ENCODE results near the gene BRK1.

BRK1 gene

DNA sequence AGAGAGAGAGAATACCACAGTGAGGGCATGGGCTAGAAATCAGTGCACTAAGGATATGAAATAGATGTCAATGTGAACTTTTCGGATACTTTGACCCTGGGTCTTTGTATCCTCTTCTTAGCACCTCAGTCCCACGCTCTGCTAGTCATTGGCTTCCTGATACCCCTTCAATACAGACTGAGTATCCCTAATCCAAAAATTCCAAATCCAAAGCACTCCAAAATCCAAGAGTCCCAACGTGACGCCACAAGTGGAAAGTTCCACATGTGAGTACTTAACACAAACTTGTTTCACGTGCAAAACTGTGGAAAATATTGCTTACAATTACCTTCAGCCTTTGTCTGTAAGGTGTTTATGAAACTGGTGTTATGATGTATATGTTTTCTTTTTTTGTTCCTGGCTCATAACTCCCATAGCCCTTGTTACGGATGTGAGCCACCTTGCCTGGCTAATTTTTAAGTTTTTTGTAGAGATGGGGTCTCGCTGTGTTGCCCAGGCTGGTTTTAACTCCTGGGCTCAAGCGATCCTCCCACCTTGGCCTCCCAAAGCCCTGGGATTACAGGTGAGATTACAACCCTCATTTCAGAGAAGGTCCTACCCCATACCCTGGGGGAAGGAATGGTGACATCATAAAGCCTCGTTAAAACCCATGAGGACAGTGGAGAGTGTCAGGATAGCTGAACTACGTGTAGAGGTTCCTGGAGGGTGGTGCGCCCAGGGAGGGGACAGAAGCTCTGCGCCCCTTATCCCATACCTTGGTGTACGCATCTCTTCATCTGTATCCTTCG is 39.1 kb downstream of the BRK1 start:
- peaks cover 3% of the 10 kb centered on the region; the same call in 1 of the 2 replicates for H3F3A ChIP-seq (ENCODE audit: insufficient read depth)
- H3K9ac ChIP-seq (ENCODE audit: low read length) = no peak overlapping the region
- H3K36me3 ChIP-seq (ENCODE audit: low read length) = peaks cover 24% of the 10 kb centered on the region; the same call in 1 of the 2 replicates
- no peak for TF ChIP-seq EZH2phosphoT487 (conservative IDR thresholded peaks at IDR 0.05; ENCODE audit: low read length)
- TF ChIP-seq CTCF (IDR thresholded peaks at IDR 0.05; ENCODE audit: insufficient read depth, low read length, poor library complexity, severe bottlenecking) = no peak
- H3K27me3 ChIP-seq (ENCODE audit: low read length) = no peaks in the 10 kb centered on the region
- no peaks in the 10 kb centered on the region for H4K20me1 ChIP-seq (ENCODE audit: low read depth, low read length)
- no peak overlapping the region for H2AFZ ChIP-seq (ENCODE audit: low read depth, low read length, severe bottlenecking)
- H3K4me3 ChIP-seq (ENCODE audit: insufficient read depth, low read length, poor library complexity, severe bottlenecking) = no peak overlapping the region
- H3K9me3 ChIP-seq (ENCODE audit: insufficient read depth, low read length) = no peaks in the 10 kb centered on the region
- H3K79me2 ChIP-seq (ENCODE audit: insufficient read depth, low read length) = no peaks in the 10 kb centered on the region
- no peak overlapping the region for H3K27ac ChIP-seq (ENCODE audit: low read depth, low read length)
- no peak overlapping the region for H3K4me2 ChIP-seq (ENCODE audit: low read depth, low read length, poor library complexity, severe bottlenecking)
- H3K9me2 ChIP-seq (replicated peaks; ENCODE audit: insufficient read depth, low read length) = no peaks in the 10 kb centered on the region

- Histone ChIP-seq H3K27ac (ENCODE audit: low read depth, low read length) (no peak overlapping the region), H2AFZ (ENCODE audit: low read depth, low read length, severe bottlenecking) (no peak overlapping the region), H3K79me2 (ENCODE audit: insufficient read depth, low read length) (no peaks in the 10 kb centered on the region)
Observed at GRCh38 chr3:10155123-10155472, 39.6 kb downstream of the BRK1 start.

DNA sequence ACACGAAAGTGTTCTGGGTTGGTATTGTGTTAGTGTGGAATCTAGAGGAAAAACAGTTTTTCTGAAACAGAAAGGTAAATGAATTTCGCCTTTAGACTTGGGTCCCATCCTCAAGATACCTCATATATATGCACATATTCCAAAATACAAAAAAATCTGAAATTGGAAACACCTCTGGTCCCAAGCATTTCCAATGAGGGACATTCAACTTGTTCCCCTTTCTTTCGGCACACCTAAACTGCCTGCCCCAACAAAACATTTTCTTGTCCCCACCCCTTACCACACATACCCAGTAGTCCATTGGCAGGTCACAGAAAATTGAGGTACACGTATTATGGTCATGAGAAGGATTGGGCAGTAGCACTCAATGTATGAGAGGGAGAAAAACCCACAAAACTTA is 40.2 kb downstream of the BRK1 start:
- no peak overlapping the region for H3K27ac ChIP-seq (ENCODE audit: low read depth, low read length)
- no peaks in the 10 kb centered on the region for H3K27me3 ChIP-seq (ENCODE audit: low read length)
- no peaks in the 10 kb centered on the region for H4K20me1 ChIP-seq (ENCODE audit: low read depth, low read length)
- H3K9me3 ChIP-seq (ENCODE audit: insufficient read depth, low read length) = no peaks in the 10 kb centered on the region
- no peaks in the 10 kb centered on the region for H3K9me2 ChIP-seq (replicated peaks; ENCODE audit: insufficient read depth, low read length)
- H3K4me3 ChIP-seq (ENCODE audit: insufficient read depth, low read length, poor library complexity, severe bottlenecking) = no peak overlapping the region
- peaks cover 13% of the 10 kb centered on the region; the same call in 1 of the 2 replicates for H3K36me3 ChIP-seq (ENCODE audit: low read length)
- no peak overlapping the region for H2AFZ ChIP-seq (ENCODE audit: low read depth, low read length, severe bottlenecking)
- no peak overlapping the region for H3K4me2 ChIP-seq (ENCODE audit: low read depth, low read length, poor library complexity, severe bottlenecking)
- TF ChIP-seq CTCF (IDR thresholded peaks at IDR 0.05; ENCODE audit: insufficient read depth, low read length, poor library complexity, severe bottlenecking) (no peak), EZH2phosphoT487 (conservative IDR thresholded peaks at IDR 0.05; ENCODE audit: low read length) (no peak)
- no peak overlapping the region for H3K9ac ChIP-seq (ENCODE audit: low read length)
- no peaks in the 10 kb centered on the region for H3K79me2 ChIP-seq (ENCODE audit: insufficient read depth, low read length)
- peaks cover 3% of the 10 kb centered on the region; the same call in 1 of the 2 replicates for H3F3A ChIP-seq (ENCODE audit: insufficient read depth)

More at GRCh38 chr3:10155123-10155472, 39.6 kb downstream of the BRK1 start:
- no peaks in the 10 kb centered on the region for H3K9me2 ChIP-seq (replicated peaks; ENCODE audit: insufficient read depth, low read length)
- H3K4me2 ChIP-seq (ENCODE audit: low read depth, low read length, poor library complexity, severe bottlenecking) = no peak overlapping the region
- no peaks in the 10 kb centered on the region for H3K27me3 ChIP-seq (ENCODE audit: low read length)
- peaks cover 18% of the 10 kb centered on the region; the same call in 1 of the 2 replicates for H3K36me3 ChIP-seq (ENCODE audit: low read length)
- H3F3A ChIP-seq (ENCODE audit: insufficient read depth) = peaks cover 3% of the 10 kb centered on the region; the same call in 1 of the 2 replicates
- no peaks in the 10 kb centered on the region for H3K9me3 ChIP-seq (ENCODE audit: insufficient read depth, low read length)
- H4K20me1 ChIP-seq (ENCODE audit: low read depth, low read length) = no peaks in the 10 kb centered on the region
- TF ChIP-seq CTCF (IDR thresholded peaks at IDR 0.05; ENCODE audit: insufficient read depth, low read length, poor library complexity, severe bottlenecking) (no peak), EZH2phosphoT487 (conservative IDR thresholded peaks at IDR 0.05; ENCODE audit: low read length) (no peak)
- no peak overlapping the region for H3K4me3 ChIP-seq (ENCODE audit: insufficient read depth, low read length, poor library complexity, severe bottlenecking)
- no peak overlapping the region for H3K9ac ChIP-seq (ENCODE audit: low read length)

Measured in SU-DHL-6 (cell line).